HepG2 (cell line): Measurements from ENCODE around the gene SEPTIN2. TPM values are rescaled to one million over a fixed set of nuclear protein-coding genes. Genes with fewer than 3 reads are reported as not detected.
A peak's percentile ranks its signal among the peaks of the same experiment; 100 is the strongest.

ENCODE experiments used
- ATAC-seq: fragments of 200-7000 bp; cut with Tn5 transposase; 3 replicates; pipeline ENCODE4 v1.9.1; 2020; ENCODE audit warnings: mild to moderate bottlenecking, moderate library complexity
- BruUV-seq: library from RNA; stranded (reverse); fragments of 400-500 nt; replicated peaks from 2 replicates; lab custom pipeline; 2021; lab: Mats Ljungman, UMichigan
- CTCF ChIA-PET: fragments of 300-600 bp; formaldehyde crosslinking; extraction: SDS; loops from one replicate; lab custom pipeline; 2021; ENCODE audit warnings: low total read pairs, inconsistent platforms, low intra/inter-chr PET ratio; lab: Yijun Ruan, JAX
- POLR2A ChIA-PET: fragments of 350-600 bp; sonication (Branson Sonifier 250); formaldehyde crosslinking; loops from one replicate; lab custom pipeline; 2020; ENCODE audit warnings: antibody characterized with exemption, inconsistent platforms; lab: Yijun Ruan, JAX
- DNase-seq: peaks from one replicate; pipeline ENCODE4 v3.0.0-alpha.2; 2015; ENCODE audit warnings: low spot score
- FAIRE-seq: peaks from 3 replicates; lab custom pipeline; 2011; peaks lifted over from hg19 to GRCh38; lab: Jason Lieb, UNC
- H2AFZ ChIP-seq: one replicate; pipeline ENCODE4 v1.6.1; 2011; ENCODE audit warnings: low read length, inconsistent platforms
- H3K27ac ChIP-seq: fragments of 300-600 bp; 3 replicates; pipeline ENCODE4 v1.8.0; 2011; ENCODE audit warnings: mixed run types, mild to moderate bottlenecking, mixed read lengths, low read length, inconsistent platforms; ENCODE audit not compliant: insufficient read depth; ENCODE audit errors: extremely low read length
- H3K27me3 ChIP-seq, 2 experiments: fragments of 200-600 bp in 1 of 2; 2 replicates in 1 of 2; 3 replicates in 1 of 2; pipeline versions ENCODE4 v1.6.0 to v1.8.0; 2011; ENCODE audit warnings: low read length in 2 of 2, mild to moderate bottlenecking in 2 of 2, moderate library complexity in 2 of 2, inconsistent platforms in 1 of 2; ENCODE audit not compliant: insufficient read depth in 2 of 2, control insufficient read depth in 1 of 2
- H3K36me3 ChIP-seq, 2 experiments: fragments of 200-600 bp in 1 of 2; replicated peaks in 1 of 2; 2 replicates in 1 of 2; 3 replicates in 1 of 2; pipeline versions ENCODE4 v1.5.1 to v1.8.0; 2011; ENCODE audit warnings: low read length in 2 of 2, inconsistent platforms in 1 of 2; ENCODE audit not compliant: insufficient read depth in 2 of 2, control insufficient read depth in 1 of 2
- H3K4me1 ChIP-seq: 2 replicates; pipeline ENCODE4 v1.5.1; 2012; ENCODE audit warnings: low read length, inconsistent platforms; ENCODE audit not compliant: insufficient read depth
- H3K4me2 ChIP-seq: 2 replicates; pipeline ENCODE4 v1.6.0; 2011; ENCODE audit warnings: low read depth, low read length, inconsistent platforms
- H3K4me3 ChIP-seq, 3 experiments: fragments of 200-600 bp in 1 of 3; sonication (generic), shearing (Covaris generic) in 1 of 3; replicated peaks in 1 of 3; 2 replicates each; pipeline ENCODE4 v1.5.1; 2011 to 2016; ENCODE audit warnings: low read length in 3 of 3, inconsistent platforms in 2 of 3, low read depth in 2 of 3, mild to moderate bottlenecking in 2 of 3, control low read depth in 1 of 3, mixed read lengths in 1 of 3; ENCODE audit not compliant: insufficient read depth in 1 of 3
- H3K79me2 ChIP-seq: one replicate; pipeline ENCODE4 v1.6.1; 2011; ENCODE audit warnings: low read length, inconsistent platforms; ENCODE audit not compliant: insufficient read depth
- H3K9ac ChIP-seq: 2 replicates; pipeline ENCODE4 v1.6.0; 2011; ENCODE audit warnings: mild to moderate bottlenecking, low read depth, low read length, inconsistent platforms; ENCODE audit not compliant: insufficient read depth
- H3K9me3 ChIP-seq: 2 replicates; pipeline ENCODE4 v1.5.1; 2012; ENCODE audit warnings: mild to moderate bottlenecking, low read length
- H4K20me1 ChIP-seq: 2 replicates; pipeline ENCODE4 v1.6.0; 2011; ENCODE audit warnings: inconsistent platforms, mild to moderate bottlenecking, low read length, moderate library complexity; ENCODE audit not compliant: insufficient read depth
- ELF3 ChIP-seq: IDR thresholded peaks from 2 replicates; pipeline ENCODE4 v1.6.1; 2016; ENCODE audit warnings: missing genetic modification reagents, missing compliant biosample characterization
- ERF ChIP-seq: IDR thresholded peaks from 2 replicates; pipeline ENCODE4 v1.6.1; 2018; ENCODE audit warnings: missing biosample characterization, missing genetic modification reagents
- FLYWCH1 ChIP-seq: sonication (generic); formaldehyde crosslinking; IDR thresholded peaks from 2 replicates; pipeline ENCODE4 v1.8.1; 2023; ENCODE audit warnings: mild to moderate bottlenecking, missing genetic modification reagents
- GTF2F1 ChIP-seq: fragments of 150-350 bp; IDR thresholded peaks from 2 replicates; pipeline ENCODE4 v1.6.1; 2014; ENCODE audit warnings: low read length
- MEF2D ChIP-seq: sonication (generic); formaldehyde crosslinking; IDR thresholded peaks from 2 replicates; pipeline ENCODE4 v1.5.1; 2020; ENCODE audit warnings: mild to moderate bottlenecking, missing genetic modification reagents
- NR1H2 ChIP-seq: sonication (generic); formaldehyde crosslinking; IDR thresholded peaks from 2 replicates; pipeline ENCODE4 v1.8.1; 2022; ENCODE audit warnings: low read depth, missing genetic modification reagents, borderline replicate concordance
- NR3C1 ChIP-seq: sonication (generic); formaldehyde crosslinking; IDR thresholded peaks from 2 replicates; pipeline ENCODE4 v1.4.0; 2020; ENCODE audit warnings: missing genetic modification reagents
- RFX1 ChIP-seq: fragments of 450-650 bp; IDR thresholded peaks from 2 replicates; pipeline ENCODE4 v1.6.1; 2017
- SMARCE1 ChIP-seq: fragments of 450-650 bp; IDR thresholded peaks from 2 replicates; pipeline ENCODE4 v1.6.1; 2017; ENCODE audit warnings: borderline replicate concordance
- SRF ChIP-seq: IDR thresholded peaks from 2 replicates; pipeline ENCODE4 v1.6.1; 2011; ENCODE audit warnings: mild to moderate bottlenecking, low read depth, low read length, moderate library complexity
- YEATS4 ChIP-seq: sonication (generic); formaldehyde crosslinking; IDR thresholded peaks from 2 replicates; pipeline ENCODE4 v1.4.0; 2020; ENCODE audit warnings: missing genetic modification reagents, borderline replicate concordance
- ZC3H4 ChIP-seq: sonication (generic); formaldehyde crosslinking; IDR thresholded peaks from 2 replicates; pipeline ENCODE4 v1.4.0; 2020; ENCODE audit warnings: missing genetic modification reagents, borderline replicate concordance
- ZKSCAN1 ChIP-seq: fragments of 150-350 bp; IDR thresholded peaks from 2 replicates; pipeline ENCODE4 v1.6.1; 2014; ENCODE audit warnings: low read length
- ZMYM4 ChIP-seq: sonication (generic); formaldehyde crosslinking; IDR thresholded peaks from 2 replicates; pipeline ENCODE4 v1.8.1; 2023; ENCODE audit warnings: mild to moderate bottlenecking, missing genetic modification reagents
- ZNF737 ChIP-seq: sonication (generic); formaldehyde crosslinking; IDR thresholded peaks from 2 replicates; pipeline ENCODE4 v1.5.0; 2020; ENCODE audit warnings: missing genetic modification reagents, mild to moderate bottlenecking, borderline replicate concordance
- ZNF782 ChIP-seq: sonication (generic); formaldehyde crosslinking; IDR thresholded peaks from 2 replicates; pipeline ENCODE4 v1.4.0; 2020; ENCODE audit warnings: missing genetic modification reagents, mild to moderate bottlenecking, borderline replicate concordance
- WGBS: methylation state at CpG from one replicate; pipeline ENCODE4 v1.1.6; 2017; ENCODE audit warnings: low lambda C conversion rate; 5-methylcytosine and 5-hydroxymethylcytosine counted together
- in situ Hi-C: cut with HindIII; loops from 2 replicates; pipeline ENCODE4 v1.10.0; 2017; ENCODE audit warnings: low pct_unique_long_range_greater_than_20kb; ENCODE audit not compliant: extremely low pct_ligation_motif_present
- intact Hi-C: fragments of 100-400 bp; cut with micrococcal nuclease; formaldehyde crosslinking; loops from one replicate; pipeline ENCODE4 v1.10.0; 2022; ENCODE audit not compliant: unreplicated experiment
- polyA plus RNA-seq, 8 experiments: library from polyadenylated mRNA; depleted of rRNA in 3 of 8; stranded (reverse) in 7 of 8; unstranded in 1 of 8; fragments of >200 nt; fragmentation: Illumina TruSeq in 4 of 8; extraction: Trizol in 4 of 8; gene quantifications; 2 replicates each; pipeline versions ENCODE4 v1.2.1 to v1.2.3, GENCODE V29; 2011 to 2016; ENCODE audit warnings: low read depth in 4 of 8, missing spikeins in 1 of 8, mixed read lengths in 1 of 8; ENCODE audit not compliant: insufficient read depth in 1 of 8
- total RNA-seq, 5 experiments: library from RNA; depleted of rRNA; stranded (reverse); fragments of >200 nt; fragmentation: Illumina TruSeq; extraction: Trizol; gene quantifications; 2 replicates each; pipeline ENCODE4 v1.2.3, GENCODE V29; 2016; ENCODE audit warnings: low read depth in 1 of 5
- TF ChIP-seq, protein P1 (sequence below): sonication (generic); formaldehyde crosslinking; IDR thresholded peaks from 2 replicates; pipeline ENCODE4 v1.8.1; 2023; ENCODE audit warnings: mild to moderate bottlenecking, moderate library complexity, missing genetic modification reagents
- TF ChIP-seq, protein P2 (sequence below): IDR thresholded peaks from 2 replicates; pipeline ENCODE4 v1.6.1; 2018; ENCODE audit warnings: missing genetic modification reagents
- TF ChIP-seq, protein P3 (sequence below): sonication (generic); formaldehyde crosslinking; IDR thresholded peaks from 2 replicates; pipeline ENCODE4 v1.4.0; 2020; ENCODE audit warnings: mild to moderate bottlenecking, low read depth, missing genetic modification reagents
- TF ChIP-seq, protein P4 (sequence below): IDR thresholded peaks from 2 replicates; pipeline ENCODE4 v1.6.1; 2016; ENCODE audit warnings: low read depth
- TF ChIP-seq, protein P5 (sequence below): sonication (generic); formaldehyde crosslinking; IDR thresholded peaks from 2 replicates; pipeline ENCODE4 v1.4.0; 2020; ENCODE audit warnings: low read depth, mild to moderate bottlenecking, missing genetic modification reagents

The SEPTIN2 gene
- total and polyA plus RNA-seq, 2 of the 13 experiments (the other 11 are each of a cell fraction or from before 2014, with no cell fraction given): 493 to 733 TPM

DNA sequence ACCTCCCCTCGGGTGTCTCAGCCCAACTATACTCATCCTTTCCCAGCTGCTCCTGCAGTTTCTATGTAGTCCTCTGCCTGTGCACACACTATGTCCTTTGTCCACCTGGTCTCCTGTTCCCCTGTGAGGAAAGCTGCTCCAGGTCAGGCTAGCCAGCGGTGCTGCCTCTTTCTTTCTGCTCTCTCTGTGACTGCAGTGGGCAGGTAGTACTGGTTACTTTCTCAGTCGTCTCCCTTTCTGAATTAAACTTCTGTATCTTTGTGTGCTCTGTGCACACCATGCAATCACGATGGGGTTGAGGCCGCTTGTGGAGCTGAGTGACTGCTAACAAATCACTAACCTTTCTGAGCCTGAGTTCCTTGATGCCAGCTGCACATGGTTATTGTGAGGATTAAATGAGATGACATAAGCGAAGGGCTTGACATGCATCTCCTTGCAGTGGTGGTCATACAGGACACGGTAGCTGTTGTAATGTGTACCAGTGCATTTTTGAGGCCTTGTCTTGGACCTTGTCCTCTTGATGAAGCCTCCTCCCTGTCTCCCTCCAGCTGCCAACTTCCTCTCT lies 43.8 kb downstream of the SEPTIN2 start:
- in situ Hi-C loops: no loop called here
- peak; percentile 18 for FAIRE-seq
- Histone ChIP-seq H3K79me2 (peaks cover 77% of the 10 kb centered on the region), H3K27ac (peak overlapping the region; percentile 61), H3K9ac (peak overlapping the region; percentile 37), H3K27me3 (no peaks in the 10 kb centered on the region; a peak in 1 of 5 replicates), H3K36me3 (peaks cover 2 to 15% of the 10 kb centered on the region in 2 experiments; a peak in 4 of 5 replicates), H4K20me1 (peaks cover 32% of the 10 kb centered on the region), H2AFZ (no peak overlapping the region), H3K4me2 (peak overlapping the region; percentile 90), H3K4me3 (peak overlapping the region; percentile 0 to 57 (median 13); a peak in 5 of 6 replicates), H3K4me1 (peaks cover 81% of the 10 kb centered on the region), H3K9me3 (no peaks in the 10 kb centered on the region)
- CTCF ChIA-PET: interaction anchor here (1.2 kb wide), 1 partner anchor 32 kb away, joined by 3 read pairs; no protein-coding TSS in a partner anchor
- no TSS peak for BruUV-seq
- peak; percentile 83 for DNase-seq
- POLR2A ChIA-PET: interaction anchor here (1.0 to 2.5 kb wide), 7 partner anchors 9 to 87 kb away, joined by 3 to 10 read pairs (median 5); no protein-coding TSS in a partner anchor
- intact Hi-C loops: loop anchor here (2.0 to 10.0 kb wide), 3 partner anchors 33 to 145 kb away; partner anchors contain the start of gene STK25
- 16% methylated on average over 7 of the region's 7 CpGs for WGBS
- ATAC-seq: peak; percentile 5
- TF ChIP-seq, protein P1, sequence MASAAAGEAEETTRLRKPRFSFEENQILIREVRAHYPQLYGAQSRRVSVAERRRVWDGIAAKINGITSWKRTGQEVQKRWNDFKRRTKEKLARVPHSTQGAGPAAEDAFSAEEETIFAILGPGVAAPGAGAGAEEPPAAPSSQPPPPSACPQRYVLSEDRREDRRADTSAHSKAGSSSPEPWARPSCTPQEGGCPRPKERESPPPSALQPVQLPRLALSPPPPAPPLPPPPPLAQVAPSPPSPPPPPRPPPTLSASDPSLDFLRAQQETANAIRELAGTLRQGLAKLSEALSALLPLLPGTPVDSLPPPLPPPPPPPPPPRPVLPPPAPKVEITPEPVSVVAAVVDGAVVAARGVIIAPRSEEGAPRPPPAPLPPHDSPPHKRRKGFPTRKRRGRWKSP (CRISPR knock-in tag): 0 out of 2 replicates have a peak, but pooled peaks have one; percentile 38
- TF ChIP-seq NR3C1 (CRISPR knock-in tag) (no peak), GTF2F1 (no peak), ELF3 (peak; percentile 58; the same call in 1 of the 2 replicates), ERF (CRISPR knock-in tag) (peak; percentile 62), SRF (no peak), RFX1 (no peak), MEF2D (CRISPR knock-in tag) (no peak), NR1H2 (no peak), SMARCE1 (no peak), ZC3H4 (CRISPR knock-in tag) (no peak), ZMYM4 (no peak), FLYWCH1 (CRISPR knock-in tag) (no peak), ZKSCAN1 (peak; percentile 77), ZNF782 (CRISPR knock-in tag) (peak; percentile 67; the same call in 1 of the 2 replicates), ZNF737 (CRISPR knock-in tag) (0 out of 2 replicates have a peak, but pooled peaks have one; percentile 43), YEATS4 (CRISPR knock-in tag) (no peak)
- TF ChIP-seq, protein P2, sequence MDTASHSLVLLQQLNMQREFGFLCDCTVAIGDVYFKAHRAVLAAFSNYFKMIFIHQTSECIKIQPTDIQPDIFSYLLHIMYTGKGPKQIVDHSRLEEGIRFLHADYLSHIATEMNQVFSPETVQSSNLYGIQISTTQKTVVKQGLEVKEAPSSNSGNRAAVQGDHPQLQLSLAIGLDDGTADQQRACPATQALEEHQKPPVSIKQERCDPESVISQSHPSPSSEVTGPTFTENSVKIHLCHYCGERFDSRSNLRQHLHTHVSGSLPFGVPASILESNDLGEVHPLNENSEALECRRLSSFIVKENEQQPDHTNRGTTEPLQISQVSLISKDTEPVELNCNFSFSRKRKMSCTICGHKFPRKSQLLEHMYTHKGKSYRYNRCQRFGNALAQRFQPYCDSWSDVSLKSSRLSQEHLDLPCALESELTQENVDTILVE (CRISPR knock-in tag): no peak
- TF ChIP-seq, protein P3, sequence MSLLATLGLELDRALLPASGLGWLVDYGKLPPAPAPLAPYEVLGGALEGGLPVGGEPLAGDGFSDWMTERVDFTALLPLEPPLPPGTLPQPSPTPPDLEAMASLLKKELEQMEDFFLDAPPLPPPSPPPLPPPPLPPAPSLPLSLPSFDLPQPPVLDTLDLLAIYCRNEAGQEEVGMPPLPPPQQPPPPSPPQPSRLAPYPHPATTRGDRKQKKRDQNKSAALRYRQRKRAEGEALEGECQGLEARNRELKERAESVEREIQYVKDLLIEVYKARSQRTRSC (CRISPR knock-in tag): peak; percentile 50; the same call in 1 of the 2 replicates
- TF ChIP-seq, protein P4, sequence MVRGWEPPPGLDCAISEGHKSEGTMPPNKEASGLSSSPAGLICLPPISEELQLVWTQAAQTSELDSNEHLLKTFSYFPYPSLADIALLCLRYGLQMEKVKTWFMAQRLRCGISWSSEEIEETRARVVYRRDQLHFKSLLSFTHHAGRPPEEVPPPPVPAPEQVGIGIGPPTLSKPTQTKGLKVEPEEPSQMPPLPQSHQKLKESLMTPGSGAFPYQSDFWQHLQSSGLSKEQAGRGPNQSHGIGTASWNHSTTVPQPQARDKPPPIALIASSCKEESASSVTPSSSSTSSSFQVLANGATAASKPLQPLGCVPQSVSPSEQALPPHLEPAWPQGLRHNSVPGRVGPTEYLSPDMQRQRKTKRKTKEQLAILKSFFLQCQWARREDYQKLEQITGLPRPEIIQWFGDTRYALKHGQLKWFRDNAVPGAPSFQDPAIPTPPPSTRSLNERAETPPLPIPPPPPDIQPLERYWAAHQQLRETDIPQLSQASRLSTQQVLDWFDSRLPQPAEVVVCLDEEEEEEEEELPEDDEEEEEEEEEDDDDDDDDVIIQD (CRISPR knock-in tag): no peak
- TF ChIP-seq, protein P5, sequence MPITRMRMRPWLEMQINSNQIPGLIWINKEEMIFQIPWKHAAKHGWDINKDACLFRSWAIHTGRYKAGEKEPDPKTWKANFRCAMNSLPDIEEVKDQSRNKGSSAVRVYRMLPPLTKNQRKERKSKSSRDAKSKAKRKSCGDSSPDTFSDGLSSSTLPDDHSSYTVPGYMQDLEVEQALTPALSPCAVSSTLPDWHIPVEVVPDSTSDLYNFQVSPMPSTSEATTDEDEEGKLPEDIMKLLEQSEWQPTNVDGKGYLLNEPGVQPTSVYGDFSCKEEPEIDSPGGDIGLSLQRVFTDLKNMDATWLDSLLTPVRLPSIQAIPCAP (CRISPR knock-in tag): peak; percentile 64; the same call in 1 of the 2 replicates
